Measurements from ENCODE around the gene NME3. TPM values are rescaled to one million over a fixed set of nuclear protein-coding genes. Genes with fewer than 3 reads are reported as not detected.

NME3 gene
- total and polyA plus RNA-seq, 9 of the 15 experiments (the other 6 are each of a cell fraction or from before 2014, with no cell fraction given), result 0.68 to 76.3 (median 11.5) TPM

DNA sequence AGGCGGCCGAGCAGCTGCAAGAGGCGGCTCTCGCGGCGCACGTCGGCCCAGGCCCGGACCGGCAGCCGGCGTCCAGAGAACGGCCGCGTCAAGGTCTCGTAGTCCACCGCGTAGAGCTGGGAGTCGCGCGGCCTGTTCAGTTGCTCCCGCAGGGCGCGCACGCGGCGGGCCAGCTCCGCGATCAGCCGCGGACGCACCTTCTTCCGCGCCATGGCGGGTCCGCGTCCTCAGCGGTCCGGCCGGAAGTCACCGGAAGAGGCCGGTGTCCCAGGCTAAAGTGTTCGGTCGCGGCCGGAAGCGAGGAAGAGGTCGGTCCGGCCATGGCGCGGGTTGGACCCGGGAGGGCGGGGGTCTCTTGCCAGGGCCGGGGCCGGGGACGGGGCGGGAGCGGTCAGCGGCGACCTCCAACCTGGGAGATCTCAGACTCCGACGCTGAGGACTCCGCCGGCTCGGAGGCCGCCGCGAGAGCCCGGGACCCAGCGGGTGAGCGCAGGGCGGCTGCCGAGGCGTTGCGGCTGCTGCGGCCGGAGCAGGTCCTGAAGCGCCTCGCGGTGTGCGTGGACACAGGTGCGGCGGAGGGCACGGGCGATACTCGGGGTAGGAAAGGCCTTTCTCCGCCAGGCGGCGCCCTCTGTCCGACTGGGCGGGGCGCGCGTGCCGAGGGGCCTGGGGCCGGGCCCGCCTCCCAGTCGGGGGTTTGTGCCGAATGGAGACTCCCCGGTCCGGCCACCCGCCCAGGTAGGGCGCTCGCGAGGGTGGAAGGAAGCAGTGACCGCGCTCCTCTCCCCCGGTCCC, 1.8 kb upstream of the NME3 start, which contains the start of gene MRPS34 (continued):
- TF ChIP-seq NR4A1 (CRISPR knock-in tag; IDR thresholded peaks at IDR 0.05) (peak; percentile 59; the same call in 1 of the 2 replicates), NR4A1 (tag; IDR thresholded peaks at IDR 0.05) (0 out of 2 replicates have a peak, but pooled peaks have one; percentile 51), LEF1 (IDR thresholded peaks at IDR 0.05) (no peak), TFAM (CRISPR knock-in tag; conservative IDR thresholded peaks at IDR 0.05) (no peak), GABPB2 (CRISPR knock-in tag; conservative IDR thresholded peaks at IDR 0.05) (no peak), MTA3 (IDR thresholded peaks at IDR 0.05; ENCODE audit: borderline replicate concordance) (peak; percentile 56; the same call in 1 of the 2 replicates), TBP (optimal IDR thresholded peaks at IDR 0.05; ENCODE audit: low read depth, low read length) (peak; percentile 82), SMARCA4 (IDR thresholded peaks at IDR 0.05) (no peak), FOXK2 (conservative IDR thresholded peaks at IDR 0.05 in 1 of 2, IDR thresholded peaks at IDR 0.05 in 1 of 2; ENCODE audit: low read depth in 2 of 2) (no peak), SMARCC2 (IDR thresholded peaks at IDR 0.05; ENCODE audit: low read depth) (no peak), IFI16 (CRISPR knock-in tag; IDR thresholded peaks at IDR 0.05) (no peak), ESRRA (IDR thresholded peaks at IDR 0.05; ENCODE audit: borderline replicate concordance, low read depth) (peak; percentile 41; the same call in 1 of the 2 replicates), NEUROD1 (IDR thresholded peaks at IDR 0.05; ENCODE audit: borderline replicate concordance, low read depth, low read length, partially characterized antibody) (peak; percentile 77), KLF1 (tag; IDR thresholded peaks at IDR 0.05) (no peak), RAD21 (CRISPR knock-in tag; conservative IDR thresholded peaks at IDR 0.05 in 1 of 2, IDR thresholded peaks at IDR 0.05 in 1 of 2) (peak; percentile 26 to 66; a peak in 3 of 4 replicates), LCOR (CRISPR knock-in tag; IDR thresholded peaks at IDR 0.05) (no peak), ZNF165 (CRISPR knock-in tag; IDR thresholded peaks at IDR 0.05; ENCODE audit: borderline replicate concordance) (no peak)
- TF ChIP-seq, protein P1, sequence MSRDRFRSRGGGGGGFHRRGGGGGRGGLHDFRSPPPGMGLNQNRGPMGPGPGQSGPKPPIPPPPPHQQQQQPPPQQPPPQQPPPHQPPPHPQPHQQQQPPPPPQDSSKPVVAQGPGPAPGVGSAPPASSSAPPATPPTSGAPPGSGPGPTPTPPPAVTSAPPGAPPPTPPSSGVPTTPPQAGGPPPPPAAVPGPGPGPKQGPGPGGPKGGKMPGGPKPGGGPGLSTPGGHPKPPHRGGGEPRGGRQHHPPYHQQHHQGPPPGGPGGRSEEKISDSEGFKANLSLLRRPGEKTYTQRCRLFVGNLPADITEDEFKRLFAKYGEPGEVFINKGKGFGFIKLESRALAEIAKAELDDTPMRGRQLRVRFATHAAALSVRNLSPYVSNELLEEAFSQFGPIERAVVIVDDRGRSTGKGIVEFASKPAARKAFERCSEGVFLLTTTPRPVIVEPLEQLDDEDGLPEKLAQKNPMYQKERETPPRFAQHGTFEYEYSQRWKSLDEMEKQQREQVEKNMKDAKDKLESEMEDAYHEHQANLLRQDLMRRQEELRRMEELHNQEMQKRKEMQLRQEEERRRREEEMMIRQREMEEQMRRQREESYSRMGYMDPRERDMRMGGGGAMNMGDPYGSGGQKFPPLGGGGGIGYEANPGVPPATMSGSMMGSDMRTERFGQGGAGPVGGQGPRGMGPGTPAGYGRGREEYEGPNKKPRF (IDR thresholded peaks at IDR 0.05; ENCODE audit: low read depth, low read length), result no peak
- TF ChIP-seq, protein P2, sequence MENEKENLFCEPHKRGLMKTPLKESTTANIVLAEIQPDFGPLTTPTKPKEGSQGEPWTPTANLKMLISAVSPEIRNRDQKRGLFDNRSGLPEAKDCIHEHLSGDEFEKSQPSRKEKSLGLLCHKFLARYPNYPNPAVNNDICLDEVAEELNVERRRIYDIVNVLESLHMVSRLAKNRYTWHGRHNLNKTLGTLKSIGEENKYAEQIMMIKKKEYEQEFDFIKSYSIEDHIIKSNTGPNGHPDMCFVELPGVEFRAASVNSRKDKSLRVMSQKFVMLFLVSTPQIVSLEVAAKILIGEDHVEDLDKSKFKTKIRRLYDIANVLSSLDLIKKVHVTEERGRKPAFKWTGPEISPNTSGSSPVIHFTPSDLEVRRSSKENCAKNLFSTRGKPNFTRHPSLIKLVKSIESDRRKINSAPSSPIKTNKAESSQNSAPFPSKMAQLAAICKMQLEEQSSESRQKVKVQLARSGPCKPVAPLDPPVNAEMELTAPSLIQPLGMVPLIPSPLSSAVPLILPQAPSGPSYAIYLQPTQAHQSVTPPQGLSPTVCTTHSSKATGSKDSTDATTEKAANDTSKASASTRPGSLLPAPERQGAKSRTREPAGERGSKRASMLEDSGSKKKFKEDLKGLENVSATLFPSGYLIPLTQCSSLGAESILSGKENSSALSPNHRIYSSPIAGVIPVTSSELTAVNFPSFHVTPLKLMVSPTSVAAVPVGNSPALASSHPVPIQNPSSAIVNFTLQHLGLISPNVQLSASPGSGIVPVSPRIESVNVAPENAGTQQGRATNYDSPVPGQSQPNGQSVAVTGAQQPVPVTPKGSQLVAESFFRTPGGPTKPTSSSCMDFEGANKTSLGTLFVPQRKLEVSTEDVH (IDR thresholded peaks at IDR 0.05; ENCODE audit: low read depth, partially characterized antibody), result peak; percentile 90
- TF ChIP-seq, protein P3, sequence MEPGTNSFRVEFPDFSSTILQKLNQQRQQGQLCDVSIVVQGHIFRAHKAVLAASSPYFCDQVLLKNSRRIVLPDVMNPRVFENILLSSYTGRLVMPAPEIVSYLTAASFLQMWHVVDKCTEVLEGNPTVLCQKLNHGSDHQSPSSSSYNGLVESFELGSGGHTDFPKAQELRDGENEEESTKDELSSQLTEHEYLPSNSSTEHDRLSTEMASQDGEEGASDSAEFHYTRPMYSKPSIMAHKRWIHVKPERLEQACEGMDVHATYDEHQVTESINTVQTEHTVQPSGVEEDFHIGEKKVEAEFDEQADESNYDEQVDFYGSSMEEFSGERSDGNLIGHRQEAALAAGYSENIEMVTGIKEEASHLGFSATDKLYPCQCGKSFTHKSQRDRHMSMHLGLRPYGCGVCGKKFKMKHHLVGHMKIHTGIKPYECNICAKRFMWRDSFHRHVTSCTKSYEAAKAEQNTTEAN (CRISPR knock-in tag; IDR thresholded peaks at IDR 0.05), result no peak
- TF ChIP-seq, protein P4, sequence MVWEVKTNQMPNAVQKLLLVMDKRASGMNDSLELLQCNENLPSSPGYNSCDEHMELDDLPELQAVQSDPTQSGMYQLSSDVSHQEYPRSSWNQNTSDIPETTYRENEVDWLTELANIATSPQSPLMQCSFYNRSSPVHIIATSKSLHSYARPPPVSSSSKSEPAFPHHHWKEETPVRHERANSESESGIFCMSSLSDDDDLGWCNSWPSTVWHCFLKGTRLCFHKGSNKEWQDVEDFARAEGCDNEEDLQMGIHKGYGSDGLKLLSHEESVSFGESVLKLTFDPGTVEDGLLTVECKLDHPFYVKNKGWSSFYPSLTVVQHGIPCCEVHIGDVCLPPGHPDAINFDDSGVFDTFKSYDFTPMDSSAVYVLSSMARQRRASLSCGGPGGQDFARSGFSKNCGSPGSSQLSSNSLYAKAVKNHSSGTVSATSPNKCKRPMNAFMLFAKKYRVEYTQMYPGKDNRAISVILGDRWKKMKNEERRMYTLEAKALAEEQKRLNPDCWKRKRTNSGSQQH (CRISPR knock-in tag; IDR thresholded peaks at IDR 0.05), result no peak
